Measurements from ENCODE around the gene PAPPA2. TPM values are rescaled to one million over a fixed set of nuclear protein-coding genes. Genes with fewer than 3 reads are reported as not detected.

Gene PAPPA2
- total and polyA plus RNA-seq, 10 of the 15 experiments (the other 5 are each of a cell fraction or from before 2014, with no cell fraction given): under 0.01 to 0.06 (median 0.03) TPM; not detected in 7

- no peak overlapping the region for H3K9ac ChIP-seq (ENCODE audit: control insufficient read depth, insufficient read depth, low read length)
- WGBS (ENCODE audit: insufficient coverage, insufficient replicate concordance, low lambda C conversion rate, missing lambda C conversion rate): 0% methylated on average over 1 of the region's 1 CpG
- TF ChIP-seq POU2F2 (IDR thresholded peaks at IDR 0.05; ENCODE audit: borderline replicate concordance, low read depth, low read length): no peak
- TF ChIP-seq ZBTB4 (CRISPR knock-in tag; IDR thresholded peaks at IDR 0.05): no peak
- no peak for TF ChIP-seq KLF5 (IDR thresholded peaks at IDR 0.05; ENCODE audit: partially characterized antibody)
- TF ChIP-seq PBX3 (IDR thresholded peaks at IDR 0.05; ENCODE audit: insufficient replicate concordance, low read depth, low read length): no peak
- TF ChIP-seq BACH1 (IDR thresholded peaks at IDR 0.05; ENCODE audit: borderline replicate concordance): no peak
- TF ChIP-seq NFYB (IDR thresholded peaks at IDR 0.05; ENCODE audit: insufficient read depth, low read depth, low read length): no peak
- H3K4me1 ChIP-seq (ENCODE audit: control insufficient read depth, insufficient read depth, low read length): no peaks in the 10 kb centered on the region
- no peak for FAIRE-seq
- no peaks in the 10 kb centered on the region for H3K9me3 ChIP-seq (replicated peaks; ENCODE audit: control insufficient read depth, insufficient read depth, low read length)
- intact Hi-C loops (cut with micrococcal nuclease; ENCODE audit: unreplicated experiment) (loop anchor here (10.0 kb wide), 1 partner anchor 347 kb away; no protein-coding TSS in a partner anchor), in situ Hi-C loops (cut with MboI) (no loop called here)
- no peaks in the 10 kb centered on the region for H3K36me3 ChIP-seq (ENCODE audit: control insufficient read depth in 2 of 2, insufficient read depth in 2 of 2, low read length in 1 of 2)
- ChIA-PET SMC1A (ENCODE audit: uncharacterized antibody, unreplicated experiment) (no interaction called here), POLR2A (no interaction called here), CTCF (interaction anchor here (0.8 kb wide), 1 partner anchor 11 kb away, joined by 3 read pairs; no protein-coding TSS in a partner anchor), RAD21 (ENCODE audit: unreplicated experiment) (no interaction called here)
- no peak overlapping the region for H2AFZ ChIP-seq (ENCODE audit: control insufficient read depth, low read depth, low read length)
- H4K20me1 ChIP-seq (ENCODE audit: control insufficient read depth, insufficient read depth): no peaks in the 10 kb centered on the region
- H3K27ac ChIP-seq (ENCODE audit: control insufficient read depth, insufficient read depth): no peak overlapping the region
- no peak overlapping the region for H3K4me2 ChIP-seq (ENCODE audit: control insufficient read depth, insufficient read depth)
- no peaks in the 10 kb centered on the region; a peak in 1 of 4 replicates for H3K27me3 ChIP-seq (replicated peaks in 1 of 2; ENCODE audit: control insufficient read depth in 2 of 2, insufficient read depth in 2 of 2, low read length in 1 of 2)
- DNase-seq (ENCODE audit: low read depth, low spot score): no peak
- no peak overlapping the region for H3K4me3 ChIP-seq
- no TSS peak for BruUV-seq (replicated peaks)
- no peaks in the 10 kb centered on the region for H3K79me2 ChIP-seq (ENCODE audit: control insufficient read depth, insufficient read depth, low read length)
- ATAC-seq: no peak
Observed at GRCh38 chr1:176461576-176461975, 1.4 kb upstream of the PAPPA2 start.
